Naive thymus-derived CD8-positive, alpha-beta T cell (primary cell): ENCODE measurements around the gene FEZF2. TPM values are rescaled to one million over a fixed set of nuclear protein-coding genes. Genes with fewer than 3 reads are reported as not detected.
A peak's percentile ranks its signal among the peaks of the same experiment; 100 is the strongest.

Source experiments
- ATAC-seq, 2 donors: fragments of 150-1000 bp; cut with Tn5 transposase in 1 of 2; sonication (Bioruptor Pico), chemical (Tn5 transposase) in 1 of 2; 1 replicate in 1 of 2; 2 replicates in 1 of 2; pipeline ENCODE4 v1.10.0; 2021; ENCODE audit warnings: mild to moderate bottlenecking in 2 of 2, moderate library complexity in 2 of 2
- POLR2A ChIA-PET: fragments of 350-600 bp; sonication (Branson Sonifier 250); formaldehyde crosslinking; loops from one replicate; lab custom pipeline; 2021; ENCODE audit warnings: antibody characterized with exemption; lab: Charles Lee
- DNase-seq, 10 donors: peaks; one replicate each; pipeline versions ENCODE4 v3.0.0 to v3.0.0-alpha.2; 2020 to 2022
- H3K27ac Mint-ChIP-seq, 10 donors: one replicate each; pipeline ENCODE4 v1.8.0; 2020 to 2022; ENCODE audit warnings: mild to moderate bottlenecking in 10 of 10, mixed read lengths in 10 of 10, moderate library complexity in 4 of 10, inconsistent platforms in 1 of 10
- H3K27me3 Mint-ChIP-seq, 5 donors: one replicate each; pipeline ENCODE4 v1.8.0; 2021 to 2022; ENCODE audit warnings: mixed read lengths in 5 of 5
- H3K36me3 Mint-ChIP-seq, 3 donors: one replicate each; pipeline ENCODE4 v1.8.0; 2020 to 2022; ENCODE audit warnings: mixed read lengths in 3 of 3, mild to moderate bottlenecking in 2 of 3, inconsistent platforms in 1 of 3
- H3K4me1 Mint-ChIP-seq, 4 donors: one replicate each; pipeline ENCODE4 v1.8.0; 2021 to 2022; ENCODE audit warnings: mixed read lengths in 4 of 4
- H3K4me3 Mint-ChIP-seq, 10 donors: one replicate each; pipeline ENCODE4 v1.8.0; 2020 to 2022; ENCODE audit warnings: mild to moderate bottlenecking in 10 of 10, mixed read lengths in 10 of 10, moderate library complexity in 6 of 10, inconsistent platforms in 1 of 10
- H3K9me3 Mint-ChIP-seq, 9 donors: one replicate each; pipeline ENCODE4 v1.8.0; 2020 to 2022; ENCODE audit warnings: mixed read lengths in 9 of 9, mild to moderate bottlenecking in 3 of 9, inconsistent platforms in 1 of 9, moderate library complexity in 1 of 9
- polyA plus RNA-seq, 3 donors: library from polyadenylated mRNA; unstranded; fragments of 300-500 nt; fragmentation: Illumina TruSeq; gene quantifications; one replicate each; pipeline ENCODE4 v1.2.3, GENCODE V29; 2021
- total RNA-seq, 8 experiments: library from RNA in 2 of 8; stranded (reverse) in 2 of 8; gene quantifications; one replicate each; pipeline ENCODE4 v1.2.3 and lab custom pipeline; 2021 to 2026

FEZF2 gene
- total and polyA plus RNA-seq, 5 experiments from 2014 or later, result not detected

GRCh38 chr3:62370858-62371719 lies 2.3 kb downstream of the FEZF2 start:
- Mint-ChIP-seq H3K27ac (peak overlapping the region in 1 of 10 donors; percentile 9), H3K9me3 (peaks cover 0 to 11% (median 0%) of the 10 kb centered on the region in 9 donors), H3K4me3 (peak overlapping the region in 3 of 10 donors; percentile 22 to 45 (median 41)), H3K27me3 (peaks cover 39 to 90% (median 67%) of the 10 kb centered on the region in 5 donors), H3K4me1 (peaks cover 0 to 36% (median 12%) of the 10 kb centered on the region in 4 donors), H3K36me3 (peaks cover 0 to 8% (median 5%) of the 10 kb centered on the region in 3 donors)
- POLR2A ChIA-PET, result no interaction called here
- DNase-seq, result no peak
- no peak for ATAC-seq

GRCh38 chr3:62370112-62370857 lies 3.1 kb downstream of the FEZF2 start:
- Mint-ChIP-seq H3K4me1 (peaks cover 0 to 33% (median 12%) of the 10 kb centered on the region in 4 donors), H3K27me3 (peaks cover 40 to 90% (median 67%) of the 10 kb centered on the region in 5 donors), H3K4me3 (peak overlapping the region in 2 of 10 donors; percentile 1 to 45), H3K36me3 (peaks cover 0 to 8% (median 5%) of the 10 kb centered on the region in 3 donors), H3K27ac (peak overlapping the region in 1 of 10 donors; percentile 26), H3K9me3 (peaks cover 0 to 11% (median 0%) of the 10 kb centered on the region in 9 donors)
- POLR2A ChIA-PET, result no interaction called here
- DNase-seq (no peak), ATAC-seq (no peak)

- DNase-seq (no peak), ATAC-seq (no peak)
- POLR2A ChIA-PET, result no interaction called here
- Mint-ChIP-seq H3K9me3 (peaks cover 0 to 11% (median 0%) of the 10 kb centered on the region in 9 donors), H3K36me3 (peaks cover 0 to 8% (median 5%) of the 10 kb centered on the region in 3 donors), H3K4me1 (peaks cover 0 to 31% (median 12%) of the 10 kb centered on the region in 4 donors), H3K27me3 (peaks cover 42 to 90% (median 63%) of the 10 kb centered on the region in 5 donors), H3K27ac (peak overlapping the region in 1 of 10 donors; percentile 34), H3K4me3 (peak overlapping the region in 2 of 10 donors; percentile 6 to 31)
Observed at GRCh38 chr3:62369476-62369743, 3.9 kb downstream of the FEZF2 start.

GRCh38 chr3:62368705-62369475 lies 4.5 kb downstream of the FEZF2 start:
- peak overlapping the region in 3 of 10 donors; percentile 13 to 52 (median 20) for H3K4me3 Mint-ChIP-seq
- H3K4me1 Mint-ChIP-seq, result peaks cover 0 to 26% (median 12%) of the 10 kb centered on the region in 4 donors
- no peak overlapping the region for H3K27ac Mint-ChIP-seq
- H3K27me3 Mint-ChIP-seq, result peaks cover 45 to 85% (median 58%) of the 10 kb centered on the region in 5 donors
- ATAC-seq (no peak), DNase-seq (no peak)
- H3K9me3 Mint-ChIP-seq, result peaks cover 0 to 13% (median 0%) of the 10 kb centered on the region in 9 donors
- POLR2A ChIA-PET, result no interaction called here
- peaks cover 0 to 8% (median 5%) of the 10 kb centered on the region in 3 donors for H3K36me3 Mint-ChIP-seq

GRCh38 chr3:62368290-62368704 lies 5.1 kb downstream of the FEZF2 start:
- peaks cover 45 to 81% (median 58%) of the 10 kb centered on the region in 5 donors for H3K27me3 Mint-ChIP-seq
- peaks cover 0 to 25% (median 12%) of the 10 kb centered on the region in 4 donors for H3K4me1 Mint-ChIP-seq
- no peak for DNase-seq
- no peak for ATAC-seq
- no peak overlapping the region for H3K27ac Mint-ChIP-seq
- peak overlapping the region in 3 of 10 donors; percentile 13 to 52 (median 20) for H3K4me3 Mint-ChIP-seq
- H3K36me3 Mint-ChIP-seq, result peaks cover 0 to 8% (median 5%) of the 10 kb centered on the region in 3 donors
- POLR2A ChIA-PET, result no interaction called here
- H3K9me3 Mint-ChIP-seq, result peaks cover 0 to 13% (median 0%) of the 10 kb centered on the region in 9 donors

GRCh38 chr3:62367763-62368195 lies 5.6 kb downstream of the FEZF2 start:
- POLR2A ChIA-PET, result no interaction called here
- H3K4me1 Mint-ChIP-seq, result peaks cover 0 to 23% (median 12%) of the 10 kb centered on the region in 4 donors
- ATAC-seq (no peak), DNase-seq (no peak)
- peaks cover 0 to 13% (median 0%) of the 10 kb centered on the region in 9 donors for H3K9me3 Mint-ChIP-seq
- peaks cover 0 to 8% (median 5%) of the 10 kb centered on the region in 3 donors for H3K36me3 Mint-ChIP-seq
- no peak overlapping the region for H3K27ac Mint-ChIP-seq
- H3K4me3 Mint-ChIP-seq, result peak overlapping the region in 1 of 10 donors; percentile 26
- peaks cover 45 to 81% (median 58%) of the 10 kb centered on the region in 5 donors for H3K27me3 Mint-ChIP-seq

GRCh38 chr3:62366126-62366484 lies 7.2 kb downstream of the FEZF2 start:
- POLR2A ChIA-PET, result no interaction called here
- H3K36me3 Mint-ChIP-seq, result peaks cover 0 to 8% (median 5%) of the 10 kb centered on the region in 3 donors
- H3K4me1 Mint-ChIP-seq, result peaks cover 0 to 28% (median 11%) of the 10 kb centered on the region in 4 donors
- H3K4me3 Mint-ChIP-seq, result no peak overlapping the region
- no peak overlapping the region for H3K27ac Mint-ChIP-seq
- no peak for DNase-seq
- peaks cover 0 to 9% (median 2%) of the 10 kb centered on the region in 9 donors for H3K9me3 Mint-ChIP-seq
- ATAC-seq, result no peak
- H3K27me3 Mint-ChIP-seq, result peaks cover 41 to 75% (median 53%) of the 10 kb centered on the region in 5 donors

- Mint-ChIP-seq H3K4me1 (peaks cover 0 to 28% (median 5%) of the 10 kb centered on the region in 4 donors), H3K36me3 (peaks cover 0 to 8% (median 0%) of the 10 kb centered on the region in 3 donors), H3K27ac (no peak overlapping the region), H3K9me3 (peaks cover 0 to 12% (median 2%) of the 10 kb centered on the region in 9 donors), H3K4me3 (no peak overlapping the region), H3K27me3 (peaks cover 36 to 75% (median 48%) of the 10 kb centered on the region in 5 donors)
- no peak for ATAC-seq
- POLR2A ChIA-PET, result no interaction called here
- no peak for DNase-seq
Observed at GRCh38 chr3:62365391-62366125, 7.8 kb downstream of the FEZF2 start.

GRCh38 chr3:62364191-62364590 lies 9.2 kb downstream of the FEZF2 start:
- DNase-seq (no peak), ATAC-seq (no peak)
- H3K27ac Mint-ChIP-seq, result no peak overlapping the region
- H3K27me3 Mint-ChIP-seq, result peaks cover 31 to 67% (median 38%) of the 10 kb centered on the region in 5 donors
- peaks cover 0 to 21% (median 1%) of the 10 kb centered on the region in 4 donors for H3K4me1 Mint-ChIP-seq
- peaks cover 0 to 4% (median 0%) of the 10 kb centered on the region in 3 donors for H3K36me3 Mint-ChIP-seq
- H3K9me3 Mint-ChIP-seq, result peaks cover 0 to 12% (median 5%) of the 10 kb centered on the region in 9 donors
- H3K4me3 Mint-ChIP-seq, result no peak overlapping the region
- POLR2A ChIA-PET, result no interaction called here

- Mint-ChIP-seq H3K4me1 (peaks cover 0 to 20% (median 1%) of the 10 kb centered on the region in 4 donors), H3K9me3 (peaks cover 0 to 12% (median 3%) of the 10 kb centered on the region in 9 donors), H3K27ac (no peak overlapping the region), H3K4me3 (no peak overlapping the region), H3K27me3 (peaks cover 25 to 57% (median 33%) of the 10 kb centered on the region in 5 donors), H3K36me3 (peaks cover 0 to 4% (median 0%) of the 10 kb centered on the region in 3 donors)
- DNase-seq, result no peak
- POLR2A ChIA-PET, result no interaction called here
- ATAC-seq, result no peak
Observed at GRCh38 chr3:62363275-62363674, 10.1 kb downstream of the FEZF2 start.

- Mint-ChIP-seq H3K4me3 (no peak overlapping the region), H3K9me3 (peaks cover 0 to 12% (median 2%) of the 10 kb centered on the region in 9 donors), H3K27ac (no peak overlapping the region), H3K4me1 (peaks cover 0 to 13% (median 1%) of the 10 kb centered on the region in 4 donors), H3K36me3 (no peaks in the 10 kb centered on the region), H3K27me3 (peaks cover 13 to 43% (median 20%) of the 10 kb centered on the region in 5 donors)
- ATAC-seq, result no peak
- DNase-seq, result no peak
- POLR2A ChIA-PET, result no interaction called here
Observed at GRCh38 chr3:62361824-62362223, 11.5 kb downstream of the FEZF2 start.
